Measurements from ENCODE around the gene LDLRAD4.

GRCh38 chr18:13546638-13547037, 328.1 kb downstream of the LDLRAD4 start:
- TF ChIP-seq POLR2A (IDR thresholded peaks at IDR 0.05) (no peak), CTCF (IDR thresholded peaks at IDR 0.05) (no peak), POLR2AphosphoS5 (IDR thresholded peaks at IDR 0.05) (no peak), EP300 (IDR thresholded peaks at IDR 0.05) (no peak)

All from upper lobe of left lung (tissue), 4 donors.